ENCODE results near the gene TMEM266. TPM values are rescaled to one million over a fixed set of nuclear protein-coding genes. Genes with fewer than 3 reads are reported as not detected.

The TMEM266 gene
- total RNA-seq, 1 donor from 2014 or later: not detected

GRCh38 chr15:76201536-76202255 lies 141.9 kb downstream of the TMEM266 start:
- no peak for DNase-seq (ENCODE audit: low read depth in 2 of 2)

DNA sequence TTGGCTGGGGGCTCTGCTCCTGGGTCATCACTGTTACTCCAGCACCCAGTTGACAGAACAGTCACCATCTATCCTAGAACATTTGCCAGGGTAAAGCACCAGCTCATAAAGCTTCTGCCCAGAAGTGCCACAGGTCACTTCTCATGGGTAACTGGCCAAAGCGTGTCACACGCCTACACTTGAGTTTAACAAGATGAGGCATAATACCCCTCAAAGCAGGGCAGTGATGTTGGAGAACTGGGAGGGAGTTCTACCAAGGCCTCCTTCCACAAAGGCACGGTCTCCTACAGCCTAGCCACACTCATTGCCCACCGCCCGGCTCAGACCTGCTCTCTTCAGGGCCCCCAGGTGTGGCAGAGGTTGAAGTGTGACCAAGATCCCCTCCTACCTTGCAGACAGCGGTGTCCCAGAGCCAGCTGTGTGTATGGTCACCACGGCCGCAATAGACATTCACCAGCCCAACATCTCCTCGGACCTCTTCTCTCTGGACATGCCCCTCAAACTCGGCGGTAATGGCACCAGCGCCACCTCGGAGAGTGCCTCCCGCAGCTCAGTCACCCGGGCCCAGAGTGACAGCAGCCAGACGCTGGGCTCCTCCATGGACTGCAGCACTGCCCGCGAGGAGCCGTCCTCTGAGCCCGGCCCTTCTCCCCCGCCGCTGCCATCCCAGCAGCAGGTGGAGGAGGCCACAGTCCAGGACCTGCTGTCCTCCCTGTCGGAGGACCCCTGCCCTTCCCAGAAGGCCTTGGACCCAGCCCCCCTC lies 143.7 kb downstream of the TMEM266 start:
- DNase-seq (ENCODE audit: low read depth in 2 of 2): no peak

GRCh38 chr15:76204109-76204845 lies 144.5 kb downstream of the TMEM266 start:
- no peak for DNase-seq (ENCODE audit: low read depth in 2 of 2)

GRCh38 chr15:76204916-76205460 lies 145.2 kb downstream of the TMEM266 start:
- no peak for DNase-seq (ENCODE audit: low read depth in 2 of 2)

DNA sequence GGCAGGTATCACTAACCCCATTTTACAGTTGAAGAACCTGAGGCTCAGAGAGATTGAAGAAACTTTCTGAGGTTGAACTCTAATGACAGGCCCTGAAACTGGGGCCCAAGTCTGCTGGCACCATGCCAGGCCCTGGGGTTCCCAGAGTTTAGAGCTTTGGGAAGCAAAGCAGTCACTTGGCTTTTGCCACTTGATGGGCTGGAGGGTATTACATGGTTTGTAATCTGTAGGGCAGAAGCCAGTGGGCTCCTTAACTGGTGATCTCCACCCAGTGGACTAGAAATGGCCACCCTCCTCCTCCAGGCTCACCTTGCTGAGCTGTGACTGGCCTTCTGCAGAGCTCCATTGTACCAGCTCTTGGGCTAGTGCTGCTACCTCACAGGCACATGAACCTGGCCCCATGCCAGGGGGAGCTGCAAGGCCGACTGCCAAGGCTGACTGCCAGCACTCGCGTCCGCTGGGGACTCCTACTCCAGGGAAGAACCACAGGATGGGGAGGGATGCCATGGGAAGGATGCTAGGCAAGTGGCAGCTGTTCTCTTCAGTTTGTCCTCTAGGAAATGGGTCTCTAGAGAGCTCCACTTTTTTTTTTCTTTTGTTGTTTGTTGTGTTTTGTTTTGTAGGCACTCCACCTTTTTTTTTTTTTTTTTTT lies 146.7 kb downstream of the TMEM266 start:
- peak; percentile 63 to 88 for DNase-seq (ENCODE audit: low read depth in 2 of 2)

DNA sequence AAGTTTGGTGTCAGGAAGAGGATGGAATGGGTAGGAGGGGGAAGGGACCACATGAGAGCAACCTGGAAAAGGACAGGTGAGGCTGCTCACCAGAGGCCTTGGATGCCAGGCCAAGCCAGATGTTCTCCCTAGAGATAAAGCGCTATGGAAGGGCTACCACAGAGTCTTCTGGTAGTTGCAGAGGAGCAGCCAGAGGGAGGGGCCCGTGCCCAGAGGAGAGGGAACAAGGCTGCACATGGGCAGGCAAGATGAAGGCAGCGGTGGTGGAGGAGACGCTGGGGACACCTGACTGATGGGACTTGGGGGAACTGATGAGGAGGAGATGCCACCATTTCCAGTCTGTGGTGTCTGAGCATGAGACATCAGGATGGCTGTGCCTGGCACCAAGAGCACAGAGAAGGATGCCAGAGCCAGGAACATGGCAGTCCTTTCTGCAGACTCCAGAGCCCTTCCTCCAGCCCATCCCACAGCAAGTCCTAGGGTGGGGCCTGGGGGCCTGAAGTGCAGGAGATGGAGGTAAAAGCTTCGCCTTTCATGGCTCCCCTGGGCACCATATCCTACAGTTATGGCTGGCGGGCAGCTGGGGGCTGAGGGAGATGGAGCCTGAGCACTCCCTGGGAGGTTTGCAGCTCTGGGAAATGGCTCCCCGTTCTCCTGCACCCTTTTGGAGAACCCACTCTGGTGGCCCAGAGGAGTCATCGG lies 148.4 kb downstream of the TMEM266 start:
- DNase-seq (ENCODE audit: low read depth in 2 of 2): no peak

GRCh38 chr15:76208786-76209424 lies 149.1 kb downstream of the TMEM266 start:
- DNase-seq (ENCODE audit: low read depth in 2 of 2): peak in 1 of 2 donors; percentile 42

- DNase-seq (ENCODE audit: low read depth in 2 of 2): no peak
Observed at GRCh38 chr15:76209523-76209922, 149.7 kb downstream of the TMEM266 start.

DNA sequence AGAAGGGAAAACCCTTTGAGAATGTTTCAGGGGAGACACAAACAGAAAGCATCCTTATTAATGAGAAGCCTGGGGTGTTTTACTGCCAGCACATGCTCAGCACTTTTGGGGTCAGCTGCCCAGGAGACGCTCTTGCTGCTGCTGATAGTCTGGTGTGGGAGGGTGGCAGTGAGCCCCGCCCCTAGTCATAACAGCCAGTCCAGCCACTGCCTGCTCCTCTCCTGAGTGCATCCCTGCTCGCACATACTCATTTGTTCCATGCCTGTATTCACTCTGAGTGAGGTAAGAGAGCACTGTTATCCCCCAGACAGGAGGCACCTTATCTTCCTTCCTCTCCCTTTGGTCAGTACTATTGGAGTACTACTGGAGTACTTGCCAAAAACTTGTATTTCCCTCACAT lies 150.2 kb downstream of the TMEM266 start:
- DNase-seq (ENCODE audit: low read depth in 2 of 2): no peak

DNA sequence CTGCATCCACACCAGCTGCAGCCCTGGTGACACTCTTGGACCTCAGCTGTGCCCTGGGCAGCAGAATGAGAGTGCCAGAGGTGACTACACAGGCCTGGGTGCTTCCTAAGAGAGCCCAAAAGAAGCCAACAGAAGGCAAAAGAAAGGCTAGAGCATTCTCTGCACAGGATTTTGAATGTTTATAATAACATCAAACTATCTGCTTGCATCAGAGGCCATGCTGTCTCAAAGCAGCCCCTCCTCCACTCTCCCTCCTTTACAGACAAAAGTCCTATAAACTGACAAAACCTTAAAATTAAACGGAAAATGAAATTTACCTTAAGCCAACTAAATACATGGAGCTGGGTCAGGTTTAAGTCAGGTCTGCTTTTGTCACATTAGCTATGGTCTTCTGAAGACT lies 155.8 kb downstream of the TMEM266 start:
- DNase-seq (ENCODE audit: low read depth in 2 of 2): no peak

GRCh38 chr15:76217029-76217881 lies 157.5 kb downstream of the TMEM266 start:
- DNase-seq (ENCODE audit: low read depth in 2 of 2): peak in 1 of 2 donors; percentile 29

GRCh38 chr15:76217882-76218217 lies 158.1 kb downstream of the TMEM266 start:
- DNase-seq (ENCODE audit: low read depth in 2 of 2): no peak

GRCh38 chr15:76221085-76221767 lies 161.4 kb downstream of the TMEM266 start:
- no peak for DNase-seq (ENCODE audit: low read depth in 2 of 2)

DNA sequence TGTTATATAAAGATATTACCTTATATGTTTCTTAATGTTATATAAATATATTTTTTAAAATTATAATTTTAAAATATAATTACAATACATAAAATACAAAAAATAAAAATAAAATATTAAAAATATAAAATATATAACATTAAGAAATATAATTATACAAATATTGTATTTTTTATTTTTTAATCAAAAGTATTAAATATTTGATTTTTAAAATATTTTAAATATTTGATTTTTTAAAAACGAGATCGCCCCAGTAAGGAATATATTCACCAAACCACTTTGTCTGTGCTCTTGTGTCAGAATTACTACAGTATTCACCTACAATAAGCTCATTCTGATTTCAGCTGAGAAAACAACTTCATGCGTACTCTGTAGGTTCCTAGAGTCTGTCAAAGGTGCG lies 162.4 kb downstream of the TMEM266 start:
- DNase-seq (ENCODE audit: low read depth in 2 of 2): no peak

- DNase-seq (ENCODE audit: low read depth in 2 of 2): no peak
Observed at GRCh38 chr15:76223521-76223920, 163.7 kb downstream of the TMEM266 start.

DNA sequence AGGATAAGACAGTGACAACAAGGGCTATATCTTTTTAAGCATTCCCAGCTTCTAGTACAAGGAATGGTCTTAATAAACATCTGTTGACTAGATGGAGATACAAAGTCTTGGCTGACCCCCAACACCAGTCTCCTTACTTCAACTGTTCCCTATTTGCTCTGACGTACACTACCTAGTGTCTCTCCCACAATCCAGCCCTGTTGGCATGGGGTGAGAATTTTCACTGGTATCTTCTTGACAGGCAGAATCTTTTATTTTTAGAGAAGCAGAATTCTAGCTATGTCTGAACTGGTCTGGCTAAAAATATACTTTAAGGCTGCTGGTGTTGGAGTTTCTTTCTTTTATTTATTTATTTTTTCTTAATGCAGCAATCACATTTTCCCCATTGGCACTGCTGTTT lies 169.5 kb downstream of the TMEM266 start:
- DNase-seq (ENCODE audit: low read depth in 2 of 2): no peak

DNA sequence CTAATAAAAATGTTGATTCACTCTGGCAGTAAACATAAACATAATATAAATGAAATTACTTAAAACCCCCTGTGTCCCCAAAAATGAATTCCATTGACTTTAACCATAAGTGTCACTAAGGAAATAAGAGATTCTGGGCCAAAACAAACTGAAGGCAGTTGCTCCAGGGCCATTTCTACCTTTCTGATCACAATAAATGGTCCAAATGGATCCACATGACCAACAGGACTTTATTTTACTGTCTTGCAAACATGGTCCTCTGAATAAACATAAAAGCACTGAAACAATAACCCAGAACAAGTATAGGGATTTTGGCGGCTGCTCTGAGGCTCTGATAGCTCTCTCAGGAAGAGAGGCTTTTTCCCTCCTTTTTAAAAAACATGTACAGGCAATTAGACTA lies 174.1 kb downstream of the TMEM266 start:
- DNase-seq (ENCODE audit: low read depth in 2 of 2): no peak

DNA sequence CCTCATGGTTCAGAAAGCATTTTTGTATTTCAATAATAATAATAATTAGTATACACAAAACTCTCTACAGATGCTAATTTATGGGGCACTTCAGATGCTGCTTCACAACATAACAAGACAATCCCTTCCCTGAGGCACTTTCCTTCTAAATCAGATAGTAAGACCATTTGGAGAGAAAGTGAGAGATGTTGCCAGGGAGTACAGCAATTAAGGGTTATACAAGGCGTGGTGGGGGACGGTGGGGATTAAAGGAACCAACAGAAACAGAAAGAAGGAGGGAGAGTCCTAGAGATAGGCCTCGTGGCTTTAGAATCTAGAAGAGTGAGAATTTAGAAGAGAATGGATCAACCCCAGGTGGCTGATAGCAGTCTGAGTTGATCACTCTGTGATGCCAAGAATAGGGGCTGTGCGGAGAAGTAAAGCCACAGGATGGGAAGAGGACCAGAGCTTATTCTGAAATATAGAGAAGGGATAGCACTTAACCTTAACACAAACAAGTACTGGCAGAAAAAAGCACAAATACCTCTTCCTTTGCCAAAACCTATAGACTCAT lies 174.6 kb downstream of the TMEM266 start:
- no peak for DNase-seq (ENCODE audit: low read depth in 2 of 2)

All from dermis microvascular lymphatic vessel endothelial cell (primary cell).